ENCODE measurements around the gene GLDC. TPM values are rescaled to one million over a fixed set of nuclear protein-coding genes. Genes with fewer than 3 reads are reported as not detected.

The GLDC gene
- total RNA-seq, 1 donor from 2014 or later, result 0.25 TPM

DNA sequence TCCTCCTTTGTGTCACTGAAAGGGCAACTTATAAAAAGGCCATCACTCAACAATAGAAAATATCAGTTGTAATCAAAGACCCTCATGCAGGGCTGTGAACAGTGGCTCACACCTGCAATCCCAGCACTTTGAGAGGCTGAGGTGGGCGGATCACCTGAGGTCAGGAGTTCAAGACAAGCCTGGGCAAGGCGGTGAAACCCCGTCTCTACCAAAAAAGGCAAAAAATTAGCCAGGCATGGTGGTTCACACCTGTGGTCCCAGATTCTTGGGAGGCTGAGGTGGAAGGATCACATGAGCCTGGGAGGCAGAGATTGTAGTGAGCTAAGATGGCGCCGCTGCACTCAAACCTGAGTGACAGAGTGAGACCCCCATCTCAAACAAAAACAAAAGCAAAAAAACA, 24.7 kb downstream of the GLDC start:
- TF ChIP-seq, protein P1, sequence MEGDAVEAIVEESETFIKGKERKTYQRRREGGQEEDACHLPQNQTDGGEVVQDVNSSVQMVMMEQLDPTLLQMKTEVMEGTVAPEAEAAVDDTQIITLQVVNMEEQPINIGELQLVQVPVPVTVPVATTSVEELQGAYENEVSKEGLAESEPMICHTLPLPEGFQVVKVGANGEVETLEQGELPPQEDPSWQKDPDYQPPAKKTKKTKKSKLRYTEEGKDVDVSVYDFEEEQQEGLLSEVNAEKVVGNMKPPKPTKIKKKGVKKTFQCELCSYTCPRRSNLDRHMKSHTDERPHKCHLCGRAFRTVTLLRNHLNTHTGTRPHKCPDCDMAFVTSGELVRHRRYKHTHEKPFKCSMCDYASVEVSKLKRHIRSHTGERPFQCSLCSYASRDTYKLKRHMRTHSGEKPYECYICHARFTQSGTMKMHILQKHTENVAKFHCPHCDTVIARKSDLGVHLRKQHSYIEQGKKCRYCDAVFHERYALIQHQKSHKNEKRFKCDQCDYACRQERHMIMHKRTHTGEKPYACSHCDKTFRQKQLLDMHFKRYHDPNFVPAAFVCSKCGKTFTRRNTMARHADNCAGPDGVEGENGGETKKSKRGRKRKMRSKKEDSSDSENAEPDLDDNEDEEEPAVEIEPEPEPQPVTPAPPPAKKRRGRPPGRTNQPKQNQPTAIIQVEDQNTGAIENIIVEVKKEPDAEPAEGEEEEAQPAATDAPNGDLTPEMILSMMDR (IDR thresholded peaks at IDR 0.05), result no peak

GRCh38 chr9:6620353-6620752, 25.2 kb downstream of the GLDC start:
- H3K27ac Mint-ChIP-seq (ENCODE audit: unreplicated experiment), result no peak overlapping the region
- H3K36me3 Mint-ChIP-seq (ENCODE audit: low read depth), result no peaks in the 10 kb centered on the region
- no peak overlapping the region for H3K4me3 Mint-ChIP-seq (ENCODE audit: unreplicated experiment)
- peaks cover 14% of the 10 kb centered on the region for H3K27me3 Mint-ChIP-seq (ENCODE audit: low read depth)
- H3K9me3 Mint-ChIP-seq (ENCODE audit: low read depth), result no peaks in the 10 kb centered on the region
- H3K4me1 Mint-ChIP-seq (ENCODE audit: low read depth), result no peaks in the 10 kb centered on the region
- TF ChIP-seq, protein P1 (IDR thresholded peaks at IDR 0.05), result no peak
- no peak for DNase-seq (ENCODE audit: low spot score)

More for the DNA sequence above, 24.7 kb downstream of the GLDC start:
- no peak for DNase-seq (ENCODE audit: low spot score)
- Mint-ChIP-seq H3K9me3 (ENCODE audit: low read depth) (no peaks in the 10 kb centered on the region), H3K4me1 (ENCODE audit: low read depth) (no peaks in the 10 kb centered on the region), H3K27me3 (ENCODE audit: low read depth) (peaks cover 17% of the 10 kb centered on the region), H3K4me3 (ENCODE audit: unreplicated experiment) (no peak overlapping the region), H3K27ac (ENCODE audit: unreplicated experiment) (no peak overlapping the region), H3K36me3 (ENCODE audit: low read depth) (no peaks in the 10 kb centered on the region)

DNA sequence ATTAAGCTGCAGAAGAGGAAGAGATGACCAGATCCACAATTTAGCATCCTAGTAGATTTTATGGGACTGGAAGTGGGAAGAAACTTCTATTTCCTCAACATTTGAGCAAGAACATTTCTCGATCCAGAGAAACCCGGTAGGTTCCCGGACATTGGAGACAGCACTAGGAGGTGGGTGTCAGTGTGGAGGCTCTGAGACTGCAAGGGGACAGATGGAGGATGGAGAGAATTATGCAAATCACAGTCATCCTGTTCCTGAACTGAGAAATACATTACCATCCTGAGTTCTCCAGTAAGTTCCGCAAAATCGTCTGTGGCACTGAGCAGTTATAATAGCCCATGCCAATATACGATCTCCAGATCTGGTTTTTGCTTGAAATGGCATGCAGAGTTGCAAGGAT, 25.6 kb downstream of the GLDC start:
- Mint-ChIP-seq H3K4me1 (ENCODE audit: low read depth) (no peaks in the 10 kb centered on the region), H3K27ac (ENCODE audit: unreplicated experiment) (no peak overlapping the region), H3K36me3 (ENCODE audit: low read depth) (no peaks in the 10 kb centered on the region), H3K4me3 (ENCODE audit: unreplicated experiment) (no peak overlapping the region), H3K27me3 (ENCODE audit: low read depth) (peaks cover 13% of the 10 kb centered on the region), H3K9me3 (ENCODE audit: low read depth) (no peaks in the 10 kb centered on the region)
- TF ChIP-seq, protein P1 (IDR thresholded peaks at IDR 0.05), result no peak
- DNase-seq (ENCODE audit: low spot score), result no peak

DNA sequence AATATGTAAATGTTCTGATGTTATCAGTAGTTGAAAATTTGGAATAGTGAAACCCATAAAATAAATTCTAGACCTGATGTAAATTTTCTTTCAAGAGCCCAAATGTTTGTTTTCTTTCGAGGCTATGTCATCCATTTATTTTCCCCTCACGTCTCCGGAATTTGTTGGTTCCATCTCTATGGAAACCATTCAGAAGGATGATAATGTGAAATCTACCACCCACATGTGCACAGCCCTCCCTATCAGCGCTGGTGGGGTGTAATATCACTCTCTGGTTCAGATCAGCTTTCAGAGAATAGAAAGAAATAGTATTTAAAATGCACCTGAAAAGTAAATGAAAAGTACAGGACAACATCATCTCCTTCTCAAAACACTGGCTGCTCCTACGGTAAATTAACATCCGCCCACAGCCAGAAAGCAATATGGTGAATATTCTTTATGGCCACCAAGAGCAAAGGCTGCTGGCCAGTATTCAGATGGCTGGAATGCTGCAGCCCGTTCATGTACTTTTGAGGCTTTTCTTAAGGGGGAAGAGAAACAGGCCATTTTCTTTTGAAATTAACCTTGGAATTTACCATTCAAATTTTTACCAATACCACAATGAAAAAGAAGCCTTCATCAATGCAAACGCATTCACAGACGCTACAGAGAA, 28.5 kb downstream of the GLDC start:
- TF ChIP-seq, protein P1 (IDR thresholded peaks at IDR 0.05), result no peak
- no peak for DNase-seq (ENCODE audit: low spot score)
- Mint-ChIP-seq H3K4me3 (ENCODE audit: unreplicated experiment) (no peak overlapping the region), H3K9me3 (ENCODE audit: low read depth) (no peaks in the 10 kb centered on the region), H3K27me3 (ENCODE audit: low read depth) (peaks cover 12% of the 10 kb centered on the region), H3K36me3 (ENCODE audit: low read depth) (no peaks in the 10 kb centered on the region), H3K4me1 (ENCODE audit: low read depth) (no peaks in the 10 kb centered on the region), H3K27ac (ENCODE audit: unreplicated experiment) (no peak overlapping the region)

DNA sequence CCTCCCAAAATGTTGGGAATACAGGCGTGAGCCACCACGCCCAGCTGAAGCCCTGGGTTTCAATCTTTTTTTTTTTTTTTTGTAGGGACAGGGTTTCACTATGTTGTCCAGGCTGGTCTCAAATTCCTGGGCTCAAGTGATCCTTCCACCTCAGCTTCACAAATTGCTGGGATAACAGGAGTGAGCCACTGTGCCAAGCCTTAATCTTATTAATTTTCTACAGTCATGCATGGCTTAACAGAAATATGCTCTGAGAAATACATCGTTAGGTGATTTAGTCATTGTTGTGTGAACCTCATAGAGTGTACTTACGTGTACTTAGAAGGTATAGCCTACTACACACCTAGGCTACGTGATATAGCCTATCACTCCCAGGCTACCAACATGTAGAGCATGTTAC, 31.0 kb downstream of the GLDC start:
- Mint-ChIP-seq H3K27me3 (ENCODE audit: low read depth) (peaks cover 14% of the 10 kb centered on the region), H3K4me1 (ENCODE audit: low read depth) (no peaks in the 10 kb centered on the region), H3K27ac (ENCODE audit: unreplicated experiment) (no peak overlapping the region), H3K4me3 (ENCODE audit: unreplicated experiment) (no peak overlapping the region), H3K36me3 (ENCODE audit: low read depth) (no peaks in the 10 kb centered on the region), H3K9me3 (ENCODE audit: low read depth) (no peaks in the 10 kb centered on the region)
- TF ChIP-seq, protein P1 (IDR thresholded peaks at IDR 0.05), result no peak
- no peak for DNase-seq (ENCODE audit: low spot score)

All from chondrocyte (in vitro differentiated cells).